ENCODE results near the gene SRA1. TPM values are rescaled to one million over a fixed set of nuclear protein-coding genes. Genes with fewer than 3 reads are reported as not detected.

The SRA1 gene
- total RNA-seq, 1 experiment from 2014 or later: 37.8 TPM

DNA sequence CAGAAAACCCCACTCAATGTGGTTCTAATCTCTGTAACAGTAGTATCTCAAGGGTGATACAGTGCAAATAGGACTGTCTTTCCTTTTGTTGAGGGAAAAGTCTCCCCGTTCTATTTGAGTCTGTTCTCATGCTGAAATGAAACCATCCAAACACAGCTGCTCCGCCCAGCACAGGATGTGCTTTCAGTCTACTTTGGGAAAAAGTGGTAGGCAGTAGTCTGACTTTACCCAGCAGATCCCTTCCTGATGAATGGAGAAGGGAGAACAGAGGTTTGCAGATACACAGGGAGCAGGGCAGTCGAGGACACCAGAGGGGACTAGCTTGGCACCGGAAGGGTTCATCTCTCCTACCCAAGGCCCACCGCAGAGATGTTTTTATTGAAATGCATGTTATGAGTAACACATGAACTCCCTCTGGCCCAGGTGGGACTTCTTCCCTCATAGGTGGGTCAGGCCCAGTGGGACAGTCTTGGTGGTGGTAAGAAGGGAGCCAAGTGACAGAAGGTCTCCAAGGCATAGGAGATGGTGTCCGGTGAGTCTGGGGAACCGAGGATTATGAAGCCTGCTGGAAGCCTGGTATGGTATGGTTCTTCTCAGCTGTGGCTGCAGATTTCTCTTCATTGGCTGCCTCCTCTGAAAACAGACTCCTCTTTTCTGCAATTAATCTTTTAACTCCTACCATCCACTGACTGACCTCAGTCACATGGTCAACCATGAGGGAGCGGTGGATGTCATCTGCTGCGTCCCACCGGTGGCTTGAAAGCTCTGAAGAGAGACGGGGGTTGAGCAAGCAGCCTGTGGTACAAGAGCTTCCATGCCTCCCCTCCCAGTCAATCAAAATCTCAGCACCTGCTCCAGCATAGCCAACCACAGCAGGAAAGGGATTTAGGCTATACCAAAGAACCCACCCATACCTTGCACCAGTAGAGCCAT lies 6.9 kb downstream of the SRA1 start:
- ChIA-PET CTCF (no interaction called here), POLR2A (no interaction called here)
- Mint-ChIP-seq H3K4me1 (peaks cover 29% of the 10 kb centered on the region), H3K36me3 (peaks cover 38% of the 10 kb centered on the region), H3K9me3 (no peaks in the 10 kb centered on the region), H3K27ac (no peak overlapping the region), H3K27me3 (ENCODE audit: low read depth) (no peaks in the 10 kb centered on the region), H3K4me3 (no peak overlapping the region)
- no peak for ATAC-seq
- DNase-seq (ENCODE audit: low spot score): no peak
- TF ChIP-seq, protein P1, sequence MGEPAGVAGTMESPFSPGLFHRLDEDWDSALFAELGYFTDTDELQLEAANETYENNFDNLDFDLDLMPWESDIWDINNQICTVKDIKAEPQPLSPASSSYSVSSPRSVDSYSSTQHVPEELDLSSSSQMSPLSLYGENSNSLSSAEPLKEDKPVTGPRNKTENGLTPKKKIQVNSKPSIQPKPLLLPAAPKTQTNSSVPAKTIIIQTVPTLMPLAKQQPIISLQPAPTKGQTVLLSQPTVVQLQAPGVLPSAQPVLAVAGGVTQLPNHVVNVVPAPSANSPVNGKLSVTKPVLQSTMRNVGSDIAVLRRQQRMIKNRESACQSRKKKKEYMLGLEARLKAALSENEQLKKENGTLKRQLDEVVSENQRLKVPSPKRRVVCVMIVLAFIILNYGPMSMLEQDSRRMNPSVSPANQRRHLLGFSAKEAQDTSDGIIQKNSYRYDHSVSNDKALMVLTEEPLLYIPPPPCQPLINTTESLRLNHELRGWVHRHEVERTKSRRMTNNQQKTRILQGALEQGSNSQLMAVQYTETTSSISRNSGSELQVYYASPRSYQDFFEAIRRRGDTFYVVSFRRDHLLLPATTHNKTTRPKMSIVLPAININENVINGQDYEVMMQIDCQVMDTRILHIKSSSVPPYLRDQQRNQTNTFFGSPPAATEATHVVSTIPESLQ (CRISPR knock-in tag; IDR thresholded peaks at IDR 0.05): no peak
- no peak for TF ChIP-seq NFYB (CRISPR knock-in tag; conservative IDR thresholded peaks at IDR 0.05; ENCODE audit: low read depth)
- TF ChIP-seq GTF2I (CRISPR knock-in tag; conservative IDR thresholded peaks at IDR 0.05): no peak
- TF ChIP-seq, protein P2, sequence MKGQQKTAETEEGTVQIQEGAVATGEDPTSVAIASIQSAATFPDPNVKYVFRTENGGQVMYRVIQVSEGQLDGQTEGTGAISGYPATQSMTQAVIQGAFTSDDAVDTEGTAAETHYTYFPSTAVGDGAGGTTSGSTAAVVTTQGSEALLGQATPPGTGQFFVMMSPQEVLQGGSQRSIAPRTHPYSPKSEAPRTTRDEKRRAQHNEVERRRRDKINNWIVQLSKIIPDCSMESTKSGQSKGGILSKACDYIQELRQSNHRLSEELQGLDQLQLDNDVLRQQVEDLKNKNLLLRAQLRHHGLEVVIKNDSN (CRISPR knock-in tag; IDR thresholded peaks at IDR 0.05): no peak
- no peak for TF ChIP-seq TCF7 (CRISPR knock-in tag; IDR thresholded peaks at IDR 0.05; ENCODE audit: low read depth)
- no peak for TF ChIP-seq TP53 (CRISPR knock-in tag; IDR thresholded peaks at IDR 0.05)
- no peak for TF ChIP-seq MLX (CRISPR knock-in tag; IDR thresholded peaks at IDR 0.05)
- no peak for TF ChIP-seq USF2 (CRISPR knock-in tag; IDR thresholded peaks at IDR 0.05)
- TF ChIP-seq, protein P3, sequence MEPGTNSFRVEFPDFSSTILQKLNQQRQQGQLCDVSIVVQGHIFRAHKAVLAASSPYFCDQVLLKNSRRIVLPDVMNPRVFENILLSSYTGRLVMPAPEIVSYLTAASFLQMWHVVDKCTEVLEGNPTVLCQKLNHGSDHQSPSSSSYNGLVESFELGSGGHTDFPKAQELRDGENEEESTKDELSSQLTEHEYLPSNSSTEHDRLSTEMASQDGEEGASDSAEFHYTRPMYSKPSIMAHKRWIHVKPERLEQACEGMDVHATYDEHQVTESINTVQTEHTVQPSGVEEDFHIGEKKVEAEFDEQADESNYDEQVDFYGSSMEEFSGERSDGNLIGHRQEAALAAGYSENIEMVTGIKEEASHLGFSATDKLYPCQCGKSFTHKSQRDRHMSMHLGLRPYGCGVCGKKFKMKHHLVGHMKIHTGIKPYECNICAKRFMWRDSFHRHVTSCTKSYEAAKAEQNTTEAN (CRISPR knock-in tag; IDR thresholded peaks at IDR 0.05): no peak
- no peak for TF ChIP-seq GRHL2 (CRISPR knock-in tag; IDR thresholded peaks at IDR 0.05; ENCODE audit: insufficient replicate concordance, severe bottlenecking)
- TF ChIP-seq NR3C1 (CRISPR knock-in tag; conservative IDR thresholded peaks at IDR 0.05; ENCODE audit: low read depth): no peak
- no peak for TF ChIP-seq E2F5 (CRISPR knock-in tag; IDR thresholded peaks at IDR 0.05)
- TF ChIP-seq FOXP4 (CRISPR knock-in tag; IDR thresholded peaks at IDR 0.05): no peak
- TF ChIP-seq MXD4 (CRISPR knock-in tag; IDR thresholded peaks at IDR 0.05; ENCODE audit: borderline replicate concordance): no peak
- TF ChIP-seq TEAD4 (CRISPR knock-in tag; IDR thresholded peaks at IDR 0.05): no peak
- TF ChIP-seq ATF3 (CRISPR knock-in tag; conservative IDR thresholded peaks at IDR 0.05): no peak
- no peak for TF ChIP-seq RORB (CRISPR knock-in tag; IDR thresholded peaks at IDR 0.05)
